ENCODE results near the gene PPARA.

DNA sequence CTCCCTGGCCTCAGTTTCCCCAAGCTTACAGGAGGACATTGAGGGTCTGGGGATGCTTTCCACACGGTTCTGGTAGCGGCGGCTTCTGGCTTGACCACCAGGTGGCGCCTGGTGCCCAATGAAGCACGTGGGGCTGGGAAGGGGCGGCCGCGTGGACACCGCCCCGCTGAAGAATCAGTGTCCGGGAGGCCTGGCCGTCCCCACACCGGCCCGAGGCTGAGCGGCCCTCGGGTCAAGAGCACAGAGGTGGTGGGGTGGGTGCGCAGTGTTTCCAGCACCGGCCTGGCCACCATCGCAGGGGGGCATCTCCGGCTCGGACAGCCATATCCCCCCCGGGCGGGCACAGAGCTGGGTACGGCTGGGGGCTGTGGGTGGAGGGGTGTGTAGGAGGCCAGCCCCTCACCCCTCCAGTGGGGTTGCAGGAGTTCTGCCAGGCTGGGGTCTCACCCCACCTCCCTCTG is 27.8 kb upstream of the PPARA start:
- TF ChIP-seq ZKSCAN1 (IDR thresholded peaks at IDR 0.05; ENCODE audit: low read depth, low read length) (no peak), KLF16 (IDR thresholded peaks at IDR 0.05) (no peak), EZH2 (IDR thresholded peaks at IDR 0.05; ENCODE audit: borderline replicate concordance, low read depth, low read length) (no peak), ETV6 (IDR thresholded peaks at IDR 0.05; ENCODE audit: borderline replicate concordance in 1 of 2, low read depth in 2 of 2, low read length in 1 of 2) (no peak), ETV6 (CRISPR knock-in tag; IDR thresholded peaks at IDR 0.05; ENCODE audit: borderline replicate concordance) (no peak)
- TF ChIP-seq, protein P1, sequence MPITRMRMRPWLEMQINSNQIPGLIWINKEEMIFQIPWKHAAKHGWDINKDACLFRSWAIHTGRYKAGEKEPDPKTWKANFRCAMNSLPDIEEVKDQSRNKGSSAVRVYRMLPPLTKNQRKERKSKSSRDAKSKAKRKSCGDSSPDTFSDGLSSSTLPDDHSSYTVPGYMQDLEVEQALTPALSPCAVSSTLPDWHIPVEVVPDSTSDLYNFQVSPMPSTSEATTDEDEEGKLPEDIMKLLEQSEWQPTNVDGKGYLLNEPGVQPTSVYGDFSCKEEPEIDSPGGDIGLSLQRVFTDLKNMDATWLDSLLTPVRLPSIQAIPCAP (CRISPR knock-in tag; IDR thresholded peaks at IDR 0.05; ENCODE audit: borderline replicate concordance) = no peak

All from K562 (cell line).